CD4-positive, alpha-beta T cell treated with Interleukin-4 for 1 hour (primary cell): ENCODE results near the gene PSME3IP1.
A peak's percentile ranks its signal among the peaks of the same experiment; 100 is the strongest.
"Not testable (repeated sequence)": the region's sequence is repeated elsewhere in the genome, so short reads cannot be mapped to it uniquely, and the experiment has no call there.

Experiments
- DNase-seq, 2 donors: peaks; one replicate each; pipeline ENCODE4 v3.0.0-alpha.2; 2020 to 2022

Gene PSME3IP1

GRCh38 chr16:57196286-57196685 is 10.4 kb upstream of the PSME3IP1 start:
- no peak for DNase-seq

- no peak for DNase-seq
These were observed 8.7 kb upstream of the PSME3IP1 start for GRCh38 chr16:57194512-57194911.

GRCh38 chr16:57192720-57193486 is 7.1 kb upstream of the PSME3IP1 start:
- DNase-seq, result no peak

- no peak for DNase-seq
These were observed 6.3 kb upstream of the PSME3IP1 start for GRCh38 chr16:57192146-57192545.

- DNase-seq, result no peak
These were observed 5.3 kb upstream of the PSME3IP1 start for GRCh38 chr16:57191056-57191571.

GRCh38 chr16:57190136-57190535 is 4.3 kb upstream of the PSME3IP1 start:
- no peak for DNase-seq

GRCh38 chr16:57189527-57189926 is 3.7 kb upstream of the PSME3IP1 start:
- DNase-seq, result not testable (repeated sequence)

GRCh38 chr16:57188711-57189002 is 2.8 kb upstream of the PSME3IP1 start:
- no peak for DNase-seq

- DNase-seq, result not testable (repeated sequence)
These were observed 2.3 kb upstream of the PSME3IP1 start for GRCh38 chr16:57187902-57188710.

GRCh38 chr16:57186872-57187854 is 1.3 kb upstream of the PSME3IP1 start:
- DNase-seq, result peak in 1 of 2 donors; percentile 34

- DNase-seq, result peak in 1 of 2 donors; percentile 50
These were observed 344 bp downstream of the PSME3IP1 start for GRCh38 chr16:57185446-57185944.

- no peak for DNase-seq
These were observed 873 bp downstream of the PSME3IP1 start for GRCh38 chr16:57184887-57185445.

GRCh38 chr16:57184113-57184512 is 1.7 kb downstream of the PSME3IP1 start:
- DNase-seq, result no peak

GRCh38 chr16:57179215-57179828 is 6.5 kb downstream of the PSME3IP1 start:
- no peak for DNase-seq

GRCh38 chr16:57178793-57179212 is 7.0 kb downstream of the PSME3IP1 start:
- no peak for DNase-seq

- DNase-seq, result no peak
These were observed 7.6 kb downstream of the PSME3IP1 start for GRCh38 chr16:57178196-57178595.

GRCh38 chr16:57175896-57176295 is 9.9 kb downstream of the PSME3IP1 start:
- no peak for DNase-seq

- DNase-seq, result no peak
These were observed 13.0 kb downstream of the PSME3IP1 start for GRCh38 chr16:57172721-57173290.

- DNase-seq, result no peak
These were observed 16.5 kb downstream of the PSME3IP1 start for GRCh38 chr16:57169327-57169726.

- DNase-seq, result peak in 1 of 2 donors; percentile 78
These were observed 17.9 kb downstream of the PSME3IP1 start for GRCh38 chr16:57167953-57168352.

- DNase-seq, result no peak
These were observed 18.3 kb downstream of the PSME3IP1 start for GRCh38 chr16:57167538-57167937.
